ENCODE measurements around the gene FAM118B.

The FAM118B gene

DNA sequence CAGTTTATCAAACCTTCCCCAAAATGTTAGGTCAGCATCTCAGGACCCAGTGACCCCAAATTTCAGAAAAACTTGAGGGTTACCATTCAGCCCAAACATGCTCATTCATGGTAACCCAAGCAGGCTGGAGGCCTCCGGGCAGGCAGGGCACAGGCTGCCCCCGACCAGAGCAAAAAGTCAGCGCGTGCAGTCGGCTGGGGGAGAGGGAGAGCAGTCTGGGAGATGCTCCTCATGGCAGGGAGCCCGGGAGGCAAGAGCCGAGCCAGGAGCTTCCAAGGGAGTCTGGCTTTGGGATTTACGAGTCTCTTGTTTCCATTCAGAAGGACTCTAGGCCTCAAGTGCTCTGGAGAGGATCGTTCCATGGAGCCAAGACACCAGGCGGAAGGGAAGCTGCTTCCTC, 45.8 kb upstream of the FAM118B start:
- no peaks in the 10 kb centered on the region for H3K4me1 ChIP-seq (ENCODE audit: insufficient read depth, low read length, severe bottlenecking)
- H3K4me2 ChIP-seq (ENCODE audit: low read length): no peak overlapping the region

DNA sequence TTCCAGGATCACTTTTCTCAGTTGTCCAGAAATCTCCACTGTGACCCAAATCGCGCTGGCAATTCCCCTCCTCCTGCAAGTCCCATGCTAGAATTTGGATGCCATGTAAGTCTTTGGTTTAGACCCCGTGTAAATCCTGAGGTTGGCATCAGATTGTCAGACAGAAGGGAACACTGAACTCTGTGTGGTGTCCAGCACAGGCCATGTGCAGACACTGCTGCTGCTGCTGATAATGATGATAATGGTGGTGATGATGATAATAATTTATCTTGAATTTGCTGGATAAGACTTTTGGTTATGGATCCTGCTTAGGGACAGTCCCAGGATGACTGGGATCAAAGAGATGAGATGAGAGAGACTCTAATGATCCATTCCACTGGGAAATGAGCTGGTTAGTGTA, 45.2 kb upstream of the FAM118B start:
- Histone ChIP-seq H3K9ac (ENCODE audit: low read length) (no peak overlapping the region), H3K4me2 (ENCODE audit: low read length) (no peak overlapping the region), H3K79me2 (ENCODE audit: insufficient read depth, low read length) (no peaks in the 10 kb centered on the region), H3K27ac (ENCODE audit: low read depth, low read length, poor library complexity, severe bottlenecking) (no peak overlapping the region), H3K4me3 (ENCODE audit: low read depth, low read length, poor library complexity, severe bottlenecking) (no peak overlapping the region), H3K9me3 (ENCODE audit: low read length) (no peaks in the 10 kb centered on the region), H2AFZ (ENCODE audit: low read length) (no peak overlapping the region), H3K36me3 (ENCODE audit: insufficient read depth, low read length) (no peaks in the 10 kb centered on the region), H3F3A (ENCODE audit: insufficient read depth, low read length) (no peaks in the 10 kb centered on the region), H3K4me1 (ENCODE audit: insufficient read depth, low read length, severe bottlenecking) (no peaks in the 10 kb centered on the region), H4K20me1 (ENCODE audit: insufficient read depth, low read length) (no peaks in the 10 kb centered on the region), H3K27me3 (ENCODE audit: insufficient read depth, low read length) (no peaks in the 10 kb centered on the region), H3K9me2 (ENCODE audit: low read depth, low read length) (no peaks in the 10 kb centered on the region)
- TF ChIP-seq CTCF (IDR thresholded peaks at IDR 0.05; ENCODE audit: low read length) (no peak), EZH2 (IDR thresholded peaks at IDR 0.05; ENCODE audit: borderline replicate concordance, low read length) (no peak)

More for the DNA sequence above, 45.8 kb upstream of the FAM118B start:
- no peak overlapping the region for H2AFZ ChIP-seq (ENCODE audit: low read length)
- no peaks in the 10 kb centered on the region for H3K27me3 ChIP-seq (ENCODE audit: insufficient read depth, low read length)
- no peaks in the 10 kb centered on the region for H4K20me1 ChIP-seq (ENCODE audit: insufficient read depth, low read length)
- H3K9me3 ChIP-seq (ENCODE audit: low read length): no peaks in the 10 kb centered on the region
- H3K9ac ChIP-seq (ENCODE audit: low read length): no peak overlapping the region
- H3K36me3 ChIP-seq (ENCODE audit: insufficient read depth, low read length): no peaks in the 10 kb centered on the region
- no peak overlapping the region for H3K27ac ChIP-seq (ENCODE audit: low read depth, low read length, poor library complexity, severe bottlenecking)
- no peaks in the 10 kb centered on the region for H3K9me2 ChIP-seq (ENCODE audit: low read depth, low read length)
- TF ChIP-seq CTCF (IDR thresholded peaks at IDR 0.05; ENCODE audit: low read length): no peak
- no peak for TF ChIP-seq EZH2 (IDR thresholded peaks at IDR 0.05; ENCODE audit: borderline replicate concordance, low read length)
- H3K4me3 ChIP-seq (ENCODE audit: low read depth, low read length, poor library complexity, severe bottlenecking): no peak overlapping the region
- no peaks in the 10 kb centered on the region for H3F3A ChIP-seq (ENCODE audit: insufficient read depth, low read length)
- no peaks in the 10 kb centered on the region for H3K79me2 ChIP-seq (ENCODE audit: insufficient read depth, low read length)

DNA sequence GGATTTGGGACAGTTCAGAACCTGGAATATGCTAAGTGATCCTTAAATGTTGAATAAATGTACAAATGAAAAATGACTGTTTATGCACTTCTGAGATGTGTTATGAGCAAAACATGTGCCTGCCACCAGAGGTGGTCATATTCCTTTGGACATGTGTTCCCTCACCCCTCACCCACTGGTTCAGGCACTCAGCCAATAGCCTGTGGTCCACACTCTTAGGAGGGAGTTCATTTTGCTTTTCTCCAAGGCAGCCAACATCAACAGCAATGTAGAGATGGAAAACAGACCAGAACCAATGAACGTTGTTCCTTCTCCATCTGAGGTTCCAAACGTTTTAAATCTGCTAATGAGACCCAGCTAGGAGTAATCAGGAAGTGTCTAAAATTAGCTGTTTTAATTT, 44.1 kb upstream of the FAM118B start:
- no peaks in the 10 kb centered on the region for H3K79me2 ChIP-seq (ENCODE audit: insufficient read depth, low read length)
- no peak overlapping the region for H3K4me3 ChIP-seq (ENCODE audit: low read depth, low read length, poor library complexity, severe bottlenecking)
- no peak for TF ChIP-seq CTCF (IDR thresholded peaks at IDR 0.05; ENCODE audit: low read length)
- TF ChIP-seq EZH2 (IDR thresholded peaks at IDR 0.05; ENCODE audit: borderline replicate concordance, low read length): no peak
- H3K9me2 ChIP-seq (ENCODE audit: low read depth, low read length): no peaks in the 10 kb centered on the region
- no peaks in the 10 kb centered on the region for H3K4me1 ChIP-seq (ENCODE audit: insufficient read depth, low read length, severe bottlenecking)
- H4K20me1 ChIP-seq (ENCODE audit: insufficient read depth, low read length): no peaks in the 10 kb centered on the region
- no peaks in the 10 kb centered on the region for H3K27me3 ChIP-seq (ENCODE audit: insufficient read depth, low read length)
- H3K27ac ChIP-seq (ENCODE audit: low read depth, low read length, poor library complexity, severe bottlenecking): no peak overlapping the region
- H3F3A ChIP-seq (ENCODE audit: insufficient read depth, low read length): no peaks in the 10 kb centered on the region
- no peaks in the 10 kb centered on the region for H3K36me3 ChIP-seq (ENCODE audit: insufficient read depth, low read length)
- no peak overlapping the region for H2AFZ ChIP-seq (ENCODE audit: low read length)
- no peaks in the 10 kb centered on the region for H3K9me3 ChIP-seq (ENCODE audit: low read length)
- no peak overlapping the region for H3K4me2 ChIP-seq (ENCODE audit: low read length)
- H3K9ac ChIP-seq (ENCODE audit: low read length): no peak overlapping the region
